OCI-LY1 (cell line): ENCODE data around the gene ASB16.

Source experiments
- H2AFZ ChIP-seq: fragments of 200-600 bp; sonication (generic), shearing (Covaris generic); 2 replicates; pipeline ENCODE4 v1.6.0; 2014; ENCODE audit warnings: antibody characterized with exemption, mild to moderate bottlenecking, low read length
- H3F3A ChIP-seq: fragments of 200-600 bp; sonication (generic), shearing (Covaris generic); 2 replicates; pipeline ENCODE4 v1.6.0; 2014; ENCODE audit warnings: mild to moderate bottlenecking, antibody characterized with exemption, low read length, moderate library complexity; ENCODE audit not compliant: insufficient read depth
- H3K27ac ChIP-seq: fragments of 200-600 bp; sonication (generic); 2 replicates; pipeline ENCODE4 v1.5.1; 2014; ENCODE audit warnings: low read length, mixed run types, mild to moderate bottlenecking, low read depth; ENCODE audit not compliant: poor library complexity, severe bottlenecking
- H3K27me3 ChIP-seq: fragments of 200-600 bp; sonication (generic); 2 replicates; pipeline ENCODE4 v1.6.0; 2014; ENCODE audit warnings: antibody characterized with exemption, mild to moderate bottlenecking, low read length, moderate library complexity; ENCODE audit not compliant: insufficient read depth
- H3K36me3 ChIP-seq: fragments of 200-600 bp; sonication (generic); 2 replicates; pipeline ENCODE4 v1.6.1; 2014; ENCODE audit warnings: mild to moderate bottlenecking, antibody characterized with exemption, low read length, moderate library complexity, mixed read lengths; ENCODE audit not compliant: insufficient read depth
- H3K4me1 ChIP-seq: fragments of 200-600 bp; sonication (generic); 2 replicates; pipeline ENCODE4 v1.5.1; 2014; ENCODE audit warnings: mild to moderate bottlenecking, low read length, moderate library complexity; ENCODE audit not compliant: insufficient read depth, severe bottlenecking
- H3K4me2 ChIP-seq: fragments of 200-600 bp; sonication (generic), shearing (Covaris generic); 2 replicates; pipeline ENCODE4 v1.6.1; 2014; ENCODE audit warnings: low read length
- H3K4me3 ChIP-seq: fragments of 200-600 bp; sonication (generic); 2 replicates; pipeline ENCODE4 v1.5.1; 2014; ENCODE audit warnings: low read length, low read depth, mild to moderate bottlenecking, mixed read lengths; ENCODE audit not compliant: poor library complexity, severe bottlenecking
- H3K79me2 ChIP-seq: fragments of 200-600 bp; shearing (Covaris generic); 2 replicates; pipeline ENCODE4 v1.6.1; 2016; ENCODE audit warnings: mixed run types, low read length, mixed read lengths; ENCODE audit not compliant: insufficient read depth
- H3K9ac ChIP-seq: fragments of 200-600 bp; sonication (generic), shearing (Covaris generic); 2 replicates; pipeline ENCODE4 v1.6.1; 2014; ENCODE audit warnings: mild to moderate bottlenecking, low read length, mixed read lengths
- H3K9me2 ChIP-seq: fragments of 200-600 bp; sonication (generic), shearing (Covaris generic); 2 replicates; pipeline ENCODE4 v1.6.1; 2014; ENCODE audit warnings: low read depth, mild to moderate bottlenecking, low read length, mixed read lengths
- H3K9me3 ChIP-seq: fragments of 200-600 bp; shearing (Covaris generic); 2 replicates; pipeline ENCODE4 v1.6.1; 2014; ENCODE audit warnings: low read length, mixed read lengths
- H4K20me1 ChIP-seq: fragments of 200-600 bp; sonication (generic), shearing (Covaris generic); 2 replicates; pipeline ENCODE4 v1.6.0; 2016; ENCODE audit warnings: mild to moderate bottlenecking, low read length; ENCODE audit not compliant: insufficient read depth
- EZH2 ChIP-seq: fragments of 200-600 bp; sonication (generic), shearing (Covaris generic); IDR thresholded peaks from 2 replicates; pipeline ENCODE4 v1.8.0; 2017; ENCODE audit warnings: borderline replicate concordance, mixed run types, mild to moderate bottlenecking, antibody characterized with exemption, low read length, moderate library complexity, mixed read lengths
- TF ChIP-seq, protein P1 (sequence below): fragments of 200-600 bp; sonication (generic), shearing (Covaris generic); IDR thresholded peaks from 2 replicates; pipeline ENCODE4 v1.5.1; 2017; ENCODE audit warnings: mild to moderate bottlenecking, antibody characterized with exemption, low read length, moderate library complexity, mixed read lengths

ASB16 gene

GRCh38 chr17:44176671-44177501 is 6.4 kb downstream of the ASB16 start:
- no peak for TF ChIP-seq EZH2
- TF ChIP-seq, protein P1, sequence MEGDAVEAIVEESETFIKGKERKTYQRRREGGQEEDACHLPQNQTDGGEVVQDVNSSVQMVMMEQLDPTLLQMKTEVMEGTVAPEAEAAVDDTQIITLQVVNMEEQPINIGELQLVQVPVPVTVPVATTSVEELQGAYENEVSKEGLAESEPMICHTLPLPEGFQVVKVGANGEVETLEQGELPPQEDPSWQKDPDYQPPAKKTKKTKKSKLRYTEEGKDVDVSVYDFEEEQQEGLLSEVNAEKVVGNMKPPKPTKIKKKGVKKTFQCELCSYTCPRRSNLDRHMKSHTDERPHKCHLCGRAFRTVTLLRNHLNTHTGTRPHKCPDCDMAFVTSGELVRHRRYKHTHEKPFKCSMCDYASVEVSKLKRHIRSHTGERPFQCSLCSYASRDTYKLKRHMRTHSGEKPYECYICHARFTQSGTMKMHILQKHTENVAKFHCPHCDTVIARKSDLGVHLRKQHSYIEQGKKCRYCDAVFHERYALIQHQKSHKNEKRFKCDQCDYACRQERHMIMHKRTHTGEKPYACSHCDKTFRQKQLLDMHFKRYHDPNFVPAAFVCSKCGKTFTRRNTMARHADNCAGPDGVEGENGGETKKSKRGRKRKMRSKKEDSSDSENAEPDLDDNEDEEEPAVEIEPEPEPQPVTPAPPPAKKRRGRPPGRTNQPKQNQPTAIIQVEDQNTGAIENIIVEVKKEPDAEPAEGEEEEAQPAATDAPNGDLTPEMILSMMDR: no peak
- no peak overlapping the region for H3K4me3 ChIP-seq
- no peaks in the 10 kb centered on the region for H4K20me1 ChIP-seq
- H3F3A ChIP-seq: no peaks in the 10 kb centered on the region
- H3K79me2 ChIP-seq: no peaks in the 10 kb centered on the region
- H2AFZ ChIP-seq: no peak overlapping the region
- no peaks in the 10 kb centered on the region for H3K27me3 ChIP-seq
- no peaks in the 10 kb centered on the region for H3K9me2 ChIP-seq
- peaks cover 41% of the 10 kb centered on the region for H3K36me3 ChIP-seq
- no peak overlapping the region for H3K27ac ChIP-seq
- H3K9me3 ChIP-seq: no peaks in the 10 kb centered on the region
- no peak overlapping the region for H3K4me2 ChIP-seq
- H3K9ac ChIP-seq: no peak overlapping the region
- no peaks in the 10 kb centered on the region for H3K4me1 ChIP-seq

DNA sequence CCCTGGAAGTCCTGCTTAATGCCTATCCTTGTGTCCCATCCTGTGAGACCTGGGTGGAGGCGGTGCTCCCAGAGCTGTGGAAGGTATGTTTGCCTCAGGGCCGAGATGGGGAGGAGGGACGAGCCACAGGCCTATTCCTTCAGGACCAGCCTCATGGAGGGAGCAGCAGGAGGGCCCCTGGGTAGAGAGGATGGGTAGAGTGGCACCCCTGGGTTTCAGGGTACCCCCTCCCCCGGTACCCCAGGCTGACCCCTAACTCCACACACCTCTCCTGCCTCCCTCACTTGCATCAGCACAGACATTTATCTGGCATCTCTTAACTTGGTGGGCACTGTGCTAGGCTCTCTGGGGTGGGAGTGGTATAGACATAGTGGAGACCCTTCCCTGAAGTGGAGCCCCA is 7.1 kb downstream of the ASB16 start:
- Histone ChIP-seq H3K27ac (no peak overlapping the region), H3K4me3 (no peak overlapping the region), H3K9ac (no peak overlapping the region), H3K36me3 (peaks cover 48% of the 10 kb centered on the region), H3K9me3 (no peaks in the 10 kb centered on the region), H3K79me2 (no peaks in the 10 kb centered on the region; the same call in 1 of the 2 replicates), H4K20me1 (no peaks in the 10 kb centered on the region), H3K27me3 (no peaks in the 10 kb centered on the region), H3K9me2 (no peaks in the 10 kb centered on the region), H2AFZ (no peak overlapping the region), H3K4me2 (no peak overlapping the region), H3F3A (no peaks in the 10 kb centered on the region), H3K4me1 (no peaks in the 10 kb centered on the region)
- TF ChIP-seq, protein P1: no peak
- no peak for TF ChIP-seq EZH2

DNA sequence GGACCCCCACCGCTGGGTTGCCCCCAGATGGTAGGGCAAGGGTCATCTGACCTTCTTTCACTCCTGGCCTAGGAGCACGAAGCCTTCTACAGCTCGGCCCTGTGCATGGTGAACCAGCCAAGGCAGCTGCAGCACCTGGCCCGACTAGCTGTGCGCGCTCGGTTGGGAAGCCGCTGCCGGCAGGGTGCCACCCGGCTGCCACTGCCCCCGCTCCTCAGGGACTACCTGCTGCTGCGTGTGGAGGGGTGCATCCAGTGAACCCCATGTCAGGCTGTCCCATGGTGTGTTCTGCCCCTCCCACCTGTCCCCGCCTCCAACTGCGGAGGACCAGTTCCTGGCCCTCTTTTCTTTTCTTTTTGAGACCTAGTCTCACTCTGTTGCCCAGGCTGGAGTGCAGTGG is 7.6 kb downstream of the ASB16 start:
- no peaks in the 10 kb centered on the region for H3K4me1 ChIP-seq
- H3K9me2 ChIP-seq: no peaks in the 10 kb centered on the region
- no peak overlapping the region for H2AFZ ChIP-seq
- no peak overlapping the region for H3K4me3 ChIP-seq
- H3K27ac ChIP-seq: no peak overlapping the region
- H3F3A ChIP-seq: no peaks in the 10 kb centered on the region
- no peaks in the 10 kb centered on the region for H4K20me1 ChIP-seq
- TF ChIP-seq, protein P1: no peak
- no peak for TF ChIP-seq EZH2
- no peak overlapping the region for H3K4me2 ChIP-seq
- H3K27me3 ChIP-seq: no peaks in the 10 kb centered on the region
- H3K36me3 ChIP-seq: peaks cover 53% of the 10 kb centered on the region
- H3K9ac ChIP-seq: no peak overlapping the region
- H3K79me2 ChIP-seq: no peaks in the 10 kb centered on the region; the same call in 1 of the 2 replicates
- no peaks in the 10 kb centered on the region for H3K9me3 ChIP-seq
